ENCODE measurements around the gene TMPRSS4.

DNA sequence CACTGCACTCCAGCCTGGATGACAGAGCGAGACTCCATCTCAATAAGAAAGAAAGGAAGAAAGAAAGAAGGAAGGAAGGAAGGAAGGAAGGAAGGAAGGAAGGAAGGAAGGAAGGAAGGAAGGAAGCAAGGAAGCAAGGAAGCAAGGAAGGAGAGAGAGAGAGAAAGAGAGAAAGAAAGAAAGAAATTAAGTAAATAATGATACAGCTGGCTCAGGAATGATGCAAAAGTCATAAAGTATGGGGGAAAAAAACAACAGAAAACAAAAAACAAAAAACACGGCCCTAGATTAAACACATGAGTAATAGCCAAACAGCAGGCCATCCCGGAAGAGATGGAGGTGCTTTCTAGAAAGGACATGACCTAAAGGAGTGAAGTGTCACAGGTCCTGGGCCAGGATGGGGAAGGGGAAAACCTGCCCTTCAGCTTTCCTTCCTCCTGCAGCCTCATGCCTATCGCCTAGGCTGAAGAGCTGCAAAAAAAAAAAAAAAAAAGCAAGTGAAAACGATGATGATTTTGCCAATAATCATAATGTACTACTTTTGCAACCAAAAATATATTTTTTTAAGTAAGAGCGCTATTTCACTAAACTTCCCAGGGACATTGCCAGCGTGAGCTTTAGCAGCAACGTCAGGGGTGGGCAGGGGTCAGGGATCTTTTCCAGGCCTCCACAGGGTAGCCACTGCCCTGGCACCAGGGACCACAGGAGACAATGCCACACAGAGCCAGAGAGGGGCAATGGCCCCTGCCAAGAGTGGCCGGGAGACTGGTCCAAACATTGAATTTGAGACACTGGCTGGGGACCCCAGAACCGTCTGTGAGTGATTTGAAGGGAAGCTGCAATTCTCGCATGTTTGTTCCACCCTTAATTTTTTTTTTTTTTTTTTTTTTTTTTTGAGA is 28.2 kb upstream of the TMPRSS4 start:
- TF ChIP-seq, protein P1, sequence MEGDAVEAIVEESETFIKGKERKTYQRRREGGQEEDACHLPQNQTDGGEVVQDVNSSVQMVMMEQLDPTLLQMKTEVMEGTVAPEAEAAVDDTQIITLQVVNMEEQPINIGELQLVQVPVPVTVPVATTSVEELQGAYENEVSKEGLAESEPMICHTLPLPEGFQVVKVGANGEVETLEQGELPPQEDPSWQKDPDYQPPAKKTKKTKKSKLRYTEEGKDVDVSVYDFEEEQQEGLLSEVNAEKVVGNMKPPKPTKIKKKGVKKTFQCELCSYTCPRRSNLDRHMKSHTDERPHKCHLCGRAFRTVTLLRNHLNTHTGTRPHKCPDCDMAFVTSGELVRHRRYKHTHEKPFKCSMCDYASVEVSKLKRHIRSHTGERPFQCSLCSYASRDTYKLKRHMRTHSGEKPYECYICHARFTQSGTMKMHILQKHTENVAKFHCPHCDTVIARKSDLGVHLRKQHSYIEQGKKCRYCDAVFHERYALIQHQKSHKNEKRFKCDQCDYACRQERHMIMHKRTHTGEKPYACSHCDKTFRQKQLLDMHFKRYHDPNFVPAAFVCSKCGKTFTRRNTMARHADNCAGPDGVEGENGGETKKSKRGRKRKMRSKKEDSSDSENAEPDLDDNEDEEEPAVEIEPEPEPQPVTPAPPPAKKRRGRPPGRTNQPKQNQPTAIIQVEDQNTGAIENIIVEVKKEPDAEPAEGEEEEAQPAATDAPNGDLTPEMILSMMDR (IDR thresholded peaks at IDR 0.05) = no peak
- no peak for TF ChIP-seq POLR2A (IDR thresholded peaks at IDR 0.05)

Data from testis (tissue), 2 donors.